ENCODE results near the gene HORMAD1. TPM values are rescaled to one million over a fixed set of nuclear protein-coding genes. Genes with fewer than 3 reads are reported as not detected.

The HORMAD1 gene
- total RNA-seq, 2 experiments from 2014 or later = 0.40 TPM; not detected in 1

GRCh38 chr1:150696590-150696989 is 24.1 kb downstream of the HORMAD1 start:
- DNase-seq = no peak
- H3K9me3 Mint-ChIP-seq (ENCODE audit: insufficient read depth) = no peaks in the 10 kb centered on the region
- ChIA-PET CTCF (interaction anchor here (0.7 to 3.0 kb wide), 14 partner anchors 13 to 298 kb away, joined by 3 to 13 read pairs (median 4); partner anchors contain the start of genes ANXA9, CTSK and ENSA), POLR2A (interaction anchor here (0.5 to 2.7 kb wide), 8 partner anchors 67 to 310 kb away, joined by 3 to 12 read pairs (median 4); partner anchors contain the start of genes ENSA, MCL1 and MINDY1)
- H3K27me3 Mint-ChIP-seq (ENCODE audit: low read depth) = peaks cover 8% of the 10 kb centered on the region
- ATAC-seq = no peak
- peaks cover 18% of the 10 kb centered on the region for H3K4me1 Mint-ChIP-seq (ENCODE audit: low read depth)
- H3K27ac Mint-ChIP-seq = peak overlapping the region; percentile 83
- H3K36me3 Mint-ChIP-seq (ENCODE audit: low read depth) = peaks cover 14% of the 10 kb centered on the region
- H3K4me3 Mint-ChIP-seq = peak overlapping the region; percentile 93

- DNase-seq (no peak), ATAC-seq (no peak)
- peaks cover 6% of the 10 kb centered on the region for H3K27me3 Mint-ChIP-seq (ENCODE audit: low read depth)
- POLR2A ChIA-PET = interaction anchor here (1.8 to 2.7 kb wide), 3 partner anchors 117 to 310 kb away, joined by 4 to 12 read pairs (median 7); partner anchors contain the start of genes MCL1 and MINDY1
- no peaks in the 10 kb centered on the region for H3K9me3 Mint-ChIP-seq (ENCODE audit: insufficient read depth)
- H3K4me1 Mint-ChIP-seq (ENCODE audit: low read depth) = peaks cover 18% of the 10 kb centered on the region
- peaks cover 16% of the 10 kb centered on the region for H3K36me3 Mint-ChIP-seq (ENCODE audit: low read depth)
- H3K27ac Mint-ChIP-seq = peak overlapping the region; percentile 64
- CTCF ChIA-PET = interaction anchor here (0.8 to 3.0 kb wide), 7 partner anchors 12 to 286 kb away, joined by 3 to 13 read pairs (median 5); partner anchors contain the start of gene ANXA9
- peak overlapping the region; percentile 93 for H3K4me3 Mint-ChIP-seq
Observed at GRCh38 chr1:150696162-150696561, 24.5 kb downstream of the HORMAD1 start.

GRCh38 chr1:150695561-150695960 is 25.1 kb downstream of the HORMAD1 start:
- no peak for DNase-seq
- no peak overlapping the region for H3K4me3 Mint-ChIP-seq
- ATAC-seq = no peak
- ChIA-PET CTCF (interaction anchor here (3.0 kb wide), 1 partner anchor 135 kb away, joined by 13 read pairs; no protein-coding TSS in a partner anchor), POLR2A (interaction anchor here (1.8 to 2.7 kb wide), 2 partner anchors 116 to 133 kb away, joined by 7 to 12 read pairs; partner anchors contain the start of gene MCL1)
- no peak overlapping the region for H3K27ac Mint-ChIP-seq
- peaks cover 3% of the 10 kb centered on the region for H3K27me3 Mint-ChIP-seq (ENCODE audit: low read depth)
- no peaks in the 10 kb centered on the region for H3K9me3 Mint-ChIP-seq (ENCODE audit: insufficient read depth)
- peaks cover 18% of the 10 kb centered on the region for H3K4me1 Mint-ChIP-seq (ENCODE audit: low read depth)
- peaks cover 18% of the 10 kb centered on the region for H3K36me3 Mint-ChIP-seq (ENCODE audit: low read depth)

- H3K27ac Mint-ChIP-seq = no peak overlapping the region
- ChIA-PET CTCF (interaction anchor here (1.6 kb wide), 1 partner anchor 132 kb away, joined by 4 read pairs; no protein-coding TSS in a partner anchor), POLR2A (interaction anchor here (1.2 kb wide), 1 partner anchor 114 kb away, joined by 3 read pairs; no protein-coding TSS in a partner anchor)
- peaks cover 16% of the 10 kb centered on the region for H3K4me1 Mint-ChIP-seq (ENCODE audit: low read depth)
- no peak for ATAC-seq
- H3K36me3 Mint-ChIP-seq (ENCODE audit: low read depth) = peaks cover 26% of the 10 kb centered on the region
- no peaks in the 10 kb centered on the region for H3K27me3 Mint-ChIP-seq (ENCODE audit: low read depth)
- H3K4me3 Mint-ChIP-seq = no peak overlapping the region
- no peaks in the 10 kb centered on the region for H3K9me3 Mint-ChIP-seq (ENCODE audit: insufficient read depth)
- DNase-seq = no peak
Observed at GRCh38 chr1:150692720-150693119, 28.0 kb downstream of the HORMAD1 start.

GRCh38 chr1:150688763-150689162 is 31.9 kb downstream of the HORMAD1 start:
- ATAC-seq = no peak
- DNase-seq = no peak
- POLR2A ChIA-PET = no interaction called here
- no peak overlapping the region for H3K4me3 Mint-ChIP-seq
- H3K27ac Mint-ChIP-seq = no peak overlapping the region
- H3K27me3 Mint-ChIP-seq (ENCODE audit: low read depth) = no peaks in the 10 kb centered on the region
- peaks cover 9% of the 10 kb centered on the region for H3K4me1 Mint-ChIP-seq (ENCODE audit: low read depth)
- H3K9me3 Mint-ChIP-seq (ENCODE audit: insufficient read depth) = no peaks in the 10 kb centered on the region
- H3K36me3 Mint-ChIP-seq (ENCODE audit: low read depth) = peaks cover 27% of the 10 kb centered on the region
- CTCF ChIA-PET = no interaction called here

GRCh38 chr1:150686275-150686674 is 34.4 kb downstream of the HORMAD1 start:
- Mint-ChIP-seq H3K27ac (no peak overlapping the region), H3K36me3 (ENCODE audit: low read depth) (peaks cover 26% of the 10 kb centered on the region), H3K9me3 (ENCODE audit: insufficient read depth) (no peaks in the 10 kb centered on the region), H3K27me3 (ENCODE audit: low read depth) (no peaks in the 10 kb centered on the region), H3K4me3 (no peak overlapping the region), H3K4me1 (ENCODE audit: low read depth) (peaks cover 11% of the 10 kb centered on the region)
- ChIA-PET CTCF (no interaction called here), POLR2A (no interaction called here)
- DNase-seq = no peak
- no peak for ATAC-seq

- peak; percentile 33 for ATAC-seq
- ChIA-PET POLR2A (no interaction called here), CTCF (interaction anchor here (1.6 kb wide), 1 partner anchor 13 kb away, joined by 7 read pairs; the partner anchor contains the start of gene GOLPH3L)
- Mint-ChIP-seq H3K4me1 (ENCODE audit: low read depth) (peaks cover 11% of the 10 kb centered on the region), H3K9me3 (ENCODE audit: insufficient read depth) (no peaks in the 10 kb centered on the region), H3K4me3 (no peak overlapping the region), H3K27me3 (ENCODE audit: low read depth) (no peaks in the 10 kb centered on the region), H3K36me3 (ENCODE audit: low read depth) (peaks cover 23% of the 10 kb centered on the region), H3K27ac (peak overlapping the region; percentile 57)
- DNase-seq = no peak
Observed at GRCh38 chr1:150683914-150684313, 36.8 kb downstream of the HORMAD1 start.

GRCh38 chr1:150678988-150679387 is 41.7 kb downstream of the HORMAD1 start:
- Mint-ChIP-seq H3K9me3 (ENCODE audit: insufficient read depth) (no peaks in the 10 kb centered on the region), H3K27ac (no peak overlapping the region), H3K36me3 (ENCODE audit: low read depth) (peaks cover 15% of the 10 kb centered on the region), H3K4me1 (ENCODE audit: low read depth) (peaks cover 6% of the 10 kb centered on the region), H3K4me3 (no peak overlapping the region), H3K27me3 (ENCODE audit: low read depth) (no peaks in the 10 kb centered on the region)
- CTCF ChIA-PET = interaction anchor here (1.1 kb wide), 1 partner anchor 59 kb away, joined by 3 read pairs; no protein-coding TSS in a partner anchor
- POLR2A ChIA-PET = no interaction called here
- DNase-seq = no peak
- ATAC-seq = no peak

GRCh38 chr1:150674881-150675280 is 45.8 kb downstream of the HORMAD1 start:
- ChIA-PET POLR2A (interaction anchor here (0.7 kb wide), 1 partner anchor 46 kb away, joined by 3 read pairs; no protein-coding TSS in a partner anchor), CTCF (no interaction called here)

GRCh38 chr1:150663321-150663720 is 57.4 kb downstream of the HORMAD1 start:
- peaks cover 20% of the 10 kb centered on the region for H3K36me3 Mint-ChIP-seq (ENCODE audit: low read depth)
- DNase-seq (no peak), ATAC-seq (no peak)
- H3K27ac Mint-ChIP-seq = no peak overlapping the region
- POLR2A ChIA-PET = no interaction called here
- CTCF ChIA-PET = interaction anchor here (1.2 to 1.6 kb wide), 3 partner anchors 34 to 102 kb away, joined by 3 to 7 read pairs (median 4); partner anchors contain the start of gene ENSA
- no peaks in the 10 kb centered on the region for H3K27me3 Mint-ChIP-seq (ENCODE audit: low read depth)
- H3K4me1 Mint-ChIP-seq (ENCODE audit: low read depth) = no peaks in the 10 kb centered on the region
- H3K9me3 Mint-ChIP-seq (ENCODE audit: insufficient read depth) = no peaks in the 10 kb centered on the region
- H3K4me3 Mint-ChIP-seq = no peak overlapping the region

More at GRCh38 chr1:150674881-150675280, 45.8 kb downstream of the HORMAD1 start:
- Mint-ChIP-seq H3K9me3 (ENCODE audit: insufficient read depth) (no peaks in the 10 kb centered on the region), H3K36me3 (ENCODE audit: low read depth) (peaks cover 5% of the 10 kb centered on the region), H3K4me3 (no peak overlapping the region), H3K27me3 (ENCODE audit: low read depth) (no peaks in the 10 kb centered on the region), H3K27ac (no peak overlapping the region), H3K4me1 (ENCODE audit: low read depth) (peaks cover 2% of the 10 kb centered on the region)
- ATAC-seq (no peak), DNase-seq (no peak)

- no peaks in the 10 kb centered on the region for H3K4me1 Mint-ChIP-seq (ENCODE audit: low read depth)
- POLR2A ChIA-PET = no interaction called here
- no peaks in the 10 kb centered on the region for H3K9me3 Mint-ChIP-seq (ENCODE audit: insufficient read depth)
- ATAC-seq (no peak), DNase-seq (no peak)
- H3K27ac Mint-ChIP-seq = no peak overlapping the region
- CTCF ChIA-PET = interaction anchor here (1.2 to 1.6 kb wide), 3 partner anchors 34 to 102 kb away, joined by 3 to 7 read pairs (median 4); partner anchors contain the start of gene ENSA
- no peaks in the 10 kb centered on the region for H3K27me3 Mint-ChIP-seq (ENCODE audit: low read depth)
- H3K36me3 Mint-ChIP-seq (ENCODE audit: low read depth) = peaks cover 18% of the 10 kb centered on the region
- H3K4me3 Mint-ChIP-seq = no peak overlapping the region
Observed at GRCh38 chr1:150662811-150663210, 57.9 kb downstream of the HORMAD1 start.

GRCh38 chr1:150661156-150661555 is 59.5 kb downstream of the HORMAD1 start:
- POLR2A ChIA-PET = no interaction called here
- H3K27me3 Mint-ChIP-seq (ENCODE audit: low read depth) = no peaks in the 10 kb centered on the region
- H3K27ac Mint-ChIP-seq = no peak overlapping the region
- DNase-seq (no peak), ATAC-seq (no peak)
- CTCF ChIA-PET = no interaction called here
- H3K4me3 Mint-ChIP-seq = no peak overlapping the region
- no peaks in the 10 kb centered on the region for H3K9me3 Mint-ChIP-seq (ENCODE audit: insufficient read depth)
- H3K36me3 Mint-ChIP-seq (ENCODE audit: low read depth) = peaks cover 18% of the 10 kb centered on the region
- no peaks in the 10 kb centered on the region for H3K4me1 Mint-ChIP-seq (ENCODE audit: low read depth)
